ENCODE data around the gene EBF3.

The EBF3 gene

DNA sequence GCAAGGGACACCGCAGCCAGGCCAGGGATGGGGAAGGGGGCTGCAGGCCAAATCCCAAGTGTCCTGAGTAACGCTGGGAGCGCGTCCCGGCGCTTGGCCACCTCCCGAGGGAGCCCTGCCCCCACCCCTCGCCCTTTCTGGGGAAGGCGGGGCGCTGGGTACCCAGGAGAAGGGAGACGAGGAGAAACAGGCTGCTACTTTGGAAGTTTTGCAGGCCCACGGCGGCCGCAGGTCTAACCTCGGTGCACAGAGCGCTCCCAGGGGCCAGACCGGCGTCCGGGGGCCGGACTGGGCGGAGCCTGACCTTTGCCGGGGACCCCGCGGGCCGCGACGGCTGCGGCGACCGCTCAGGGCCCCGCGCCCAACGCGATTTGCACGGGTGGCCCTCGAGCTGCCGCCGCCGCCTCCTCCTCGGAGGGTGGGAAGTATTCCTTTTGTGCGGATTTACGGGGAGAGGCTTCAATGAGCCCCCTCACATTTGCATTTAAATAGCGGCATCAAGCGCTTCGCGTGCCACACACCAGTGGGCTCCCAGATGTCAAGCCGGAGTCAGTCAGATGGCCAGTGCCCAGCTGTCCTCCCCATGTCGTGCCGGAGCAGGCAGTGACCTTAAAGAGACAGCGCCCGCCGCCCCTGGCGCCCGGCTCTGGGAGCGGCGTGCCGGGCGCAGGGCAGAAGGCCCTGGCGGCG lies 3.0 kb upstream of the EBF3 start:
- Histone ChIP-seq H3K4me3 (ENCODE audit: severe bottlenecking) (no peak overlapping the region), H3K27me3 (ENCODE audit: insufficient read depth, poor library complexity, severe bottlenecking) (peaks cover 92% of the 10 kb centered on the region), H3K4me1 (ENCODE audit: insufficient read depth, poor library complexity, severe bottlenecking) (no peaks in the 10 kb centered on the region), H3K36me3 (ENCODE audit: low read depth) (no peaks in the 10 kb centered on the region), H3K27ac (ENCODE audit: poor library complexity, severe bottlenecking) (no peak overlapping the region), H3K9me3 (ENCODE audit: severe bottlenecking) (no peaks in the 10 kb centered on the region)
- no peak for TF ChIP-seq CTCF (IDR thresholded peaks at IDR 0.05; ENCODE audit: poor library complexity, severe bottlenecking)
- no peak for ATAC-seq (ENCODE audit: low read depth)
- no peak for DNase-seq (ENCODE audit: low spot score)

GRCh38 chr10:129966370-129966888 lies 2.4 kb upstream of the EBF3 start:
- H3K9me3 ChIP-seq (ENCODE audit: severe bottlenecking): no peaks in the 10 kb centered on the region
- TF ChIP-seq CTCF (IDR thresholded peaks at IDR 0.05; ENCODE audit: poor library complexity, severe bottlenecking): no peak
- H3K4me1 ChIP-seq (ENCODE audit: insufficient read depth, poor library complexity, severe bottlenecking): no peaks in the 10 kb centered on the region
- H3K4me3 ChIP-seq (ENCODE audit: severe bottlenecking): no peak overlapping the region
- H3K36me3 ChIP-seq (ENCODE audit: low read depth): no peaks in the 10 kb centered on the region
- H3K27ac ChIP-seq (ENCODE audit: poor library complexity, severe bottlenecking): no peak overlapping the region
- H3K27me3 ChIP-seq (ENCODE audit: insufficient read depth, poor library complexity, severe bottlenecking): peaks cover 92% of the 10 kb centered on the region
- DNase-seq (ENCODE audit: low spot score) (no peak), ATAC-seq (ENCODE audit: low read depth) (no peak)

GRCh38 chr10:129965959-129966358 lies 1.9 kb upstream of the EBF3 start:
- Histone ChIP-seq H3K27me3 (ENCODE audit: insufficient read depth, poor library complexity, severe bottlenecking) (peaks cover 94% of the 10 kb centered on the region), H3K9me3 (ENCODE audit: severe bottlenecking) (no peaks in the 10 kb centered on the region), H3K4me1 (ENCODE audit: insufficient read depth, poor library complexity, severe bottlenecking) (no peaks in the 10 kb centered on the region), H3K36me3 (ENCODE audit: low read depth) (no peaks in the 10 kb centered on the region), H3K4me3 (ENCODE audit: severe bottlenecking) (no peak overlapping the region), H3K27ac (ENCODE audit: poor library complexity, severe bottlenecking) (no peak overlapping the region)
- TF ChIP-seq CTCF (IDR thresholded peaks at IDR 0.05; ENCODE audit: poor library complexity, severe bottlenecking): no peak
- DNase-seq (ENCODE audit: low spot score) (no peak), ATAC-seq (ENCODE audit: low read depth) (no peak)

GRCh38 chr10:129965425-129965808 lies 1.3 kb upstream of the EBF3 start:
- Histone ChIP-seq H3K9me3 (ENCODE audit: severe bottlenecking) (no peaks in the 10 kb centered on the region), H3K4me3 (ENCODE audit: severe bottlenecking) (no peak overlapping the region), H3K27me3 (ENCODE audit: insufficient read depth, poor library complexity, severe bottlenecking) (peaks cover 94% of the 10 kb centered on the region), H3K27ac (ENCODE audit: poor library complexity, severe bottlenecking) (no peak overlapping the region), H3K36me3 (ENCODE audit: low read depth) (no peaks in the 10 kb centered on the region), H3K4me1 (ENCODE audit: insufficient read depth, poor library complexity, severe bottlenecking) (no peaks in the 10 kb centered on the region)
- DNase-seq (ENCODE audit: low spot score) (no peak), ATAC-seq (ENCODE audit: low read depth) (no peak)
- no peak for TF ChIP-seq CTCF (IDR thresholded peaks at IDR 0.05; ENCODE audit: poor library complexity, severe bottlenecking)

Data from RWPE2 (cell line).